HG03354 (cell line): ENCODE results near the gene EBI3.
"Not testable (repeated sequence)": the region's sequence is repeated elsewhere in the genome, so short reads cannot be mapped to it uniquely, and the experiment has no call there.

Source experiments
- ATAC-seq: cut with Tn5 transposase; IDR thresholded peaks from one replicate; pipeline ENCODE4 v1.9.1; 2021; ENCODE audit warnings: mild to moderate bottlenecking; ENCODE audit not compliant: unreplicated experiment, poor library complexity, severe bottlenecking

EBI3 gene

GRCh38 chr19:4199699-4200293, 29.5 kb upstream of the EBI3 start:
- no peak for ATAC-seq

GRCh38 chr19:4200940-4201542, 28.3 kb upstream of the EBI3 start:
- ATAC-seq: no peak

DNA sequence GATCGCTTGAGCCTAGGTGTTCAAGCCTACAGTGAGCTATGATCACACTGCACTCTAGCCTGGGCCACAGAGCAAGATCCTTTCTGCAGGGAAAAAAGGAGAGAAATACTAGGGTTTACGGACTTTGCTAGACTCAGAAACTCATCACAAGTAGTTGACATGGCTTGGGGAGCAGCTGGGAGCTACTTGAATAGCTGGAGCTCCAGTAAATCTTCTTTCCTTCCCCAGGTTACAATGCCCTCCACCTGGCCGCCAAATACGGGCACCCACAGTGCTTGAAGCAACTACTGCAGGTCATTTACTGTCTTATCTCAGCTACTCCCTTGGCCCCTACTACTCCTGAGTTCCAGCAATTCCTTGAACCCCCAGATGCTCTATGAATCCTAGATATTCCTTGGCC, 27.5 kb upstream of the EBI3 start:
- ATAC-seq: no peak

DNA sequence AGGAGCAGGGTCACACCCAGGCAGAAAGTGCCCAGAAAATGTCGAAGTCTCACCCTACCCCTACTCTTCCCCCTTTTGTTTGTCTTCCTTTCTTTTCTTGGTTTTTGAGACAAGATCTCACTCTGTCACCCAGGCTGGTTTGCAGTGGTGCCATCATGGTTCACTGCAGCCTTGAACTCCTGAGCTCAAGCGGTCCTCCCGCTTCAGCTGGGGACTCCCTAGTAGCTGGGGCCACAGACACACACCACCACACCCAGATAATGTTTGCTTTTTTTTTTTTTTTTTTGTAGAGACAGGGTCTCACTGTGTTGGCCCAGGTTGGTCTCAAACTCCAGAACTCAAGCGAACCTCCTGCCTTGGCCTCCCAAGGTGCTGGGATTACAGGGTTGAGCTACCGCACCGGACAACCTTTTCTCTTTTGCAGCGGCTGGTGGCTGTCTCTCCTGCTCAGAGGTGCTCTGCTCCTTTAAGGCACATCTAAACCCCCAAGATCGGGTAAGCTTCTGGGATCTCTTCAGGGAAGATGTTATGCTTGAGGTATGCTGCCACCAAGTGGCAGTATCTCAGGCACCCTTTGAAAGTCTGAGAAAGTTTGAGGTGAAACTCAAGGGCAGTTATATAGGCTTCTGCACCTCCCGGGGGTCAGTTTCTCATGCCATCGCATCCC, 22.4 kb upstream of the EBI3 start:
- ATAC-seq: no peak

- no peak for ATAC-seq
These were observed 20.8 kb upstream of the EBI3 start for GRCh38 chr19:4208385-4209094.

DNA sequence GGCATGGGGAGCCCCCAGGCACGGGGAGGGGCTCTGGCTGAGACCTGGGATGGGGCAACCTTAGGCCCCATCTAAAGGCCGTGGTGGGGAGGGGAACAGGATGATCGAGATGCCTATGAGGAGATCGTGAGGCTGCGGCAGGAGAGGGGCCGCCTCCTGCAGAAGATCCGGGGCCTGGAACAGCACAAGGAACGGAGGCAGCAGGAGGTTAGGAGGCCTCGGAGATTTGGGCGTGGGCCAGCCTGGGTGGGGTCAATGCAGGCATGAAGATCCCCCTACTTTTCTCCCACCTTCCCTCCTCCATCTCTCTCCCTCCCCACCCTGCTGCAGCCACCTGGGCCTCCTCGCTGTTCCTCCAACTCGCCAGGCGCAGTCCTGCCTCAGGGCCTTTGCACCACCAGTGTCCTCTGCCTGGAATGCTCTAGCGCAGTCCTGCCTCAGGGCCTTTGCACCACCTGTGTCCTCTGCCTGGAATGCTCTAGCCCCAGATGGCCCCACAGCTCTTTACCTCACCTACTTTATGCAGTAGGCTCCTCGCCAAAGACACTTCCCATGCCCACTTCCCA, 19.1 kb upstream of the EBI3 start:
- ATAC-seq: no peak

DNA sequence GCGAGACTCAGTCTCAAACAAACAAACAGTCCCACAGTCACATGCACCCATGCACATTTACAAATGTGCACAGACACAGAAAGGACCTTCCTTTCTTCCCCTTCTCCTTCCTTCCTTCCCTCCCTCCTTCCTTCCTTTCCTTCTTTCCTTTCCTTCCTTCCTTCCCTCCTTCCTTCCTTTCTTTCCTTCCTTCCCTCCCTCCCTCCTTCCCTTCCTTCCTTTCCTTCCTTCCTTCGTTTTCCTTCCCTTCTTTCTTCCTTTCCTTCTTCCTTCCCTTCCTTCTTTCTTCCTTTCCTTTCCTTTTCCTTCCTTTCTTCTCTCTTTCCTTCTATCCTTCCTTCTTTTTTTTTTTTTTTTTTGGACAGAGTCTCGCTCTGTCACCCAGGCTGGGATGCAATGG, 16.2 kb upstream of the EBI3 start:
- no peak for ATAC-seq

DNA sequence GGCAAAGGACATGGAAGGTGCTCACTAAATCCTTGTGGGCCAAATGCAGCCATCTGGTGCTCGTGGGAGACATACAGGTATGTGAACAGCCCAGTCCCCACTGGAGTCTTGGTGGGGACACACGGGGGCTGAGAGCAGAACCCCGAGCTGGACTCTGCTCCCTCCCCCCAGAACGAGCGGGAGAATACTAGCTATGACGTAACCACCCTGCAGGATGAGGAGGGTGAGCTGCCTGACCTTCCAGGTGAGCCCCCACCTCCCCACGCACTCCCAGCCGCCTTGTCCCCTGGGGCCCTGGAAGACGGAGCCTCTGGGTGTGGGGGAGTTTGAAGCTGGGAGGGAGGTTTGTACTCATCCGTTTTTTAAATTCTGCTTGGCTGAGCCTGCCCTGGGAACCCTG, 13.5 kb upstream of the EBI3 start:
- no peak for ATAC-seq

DNA sequence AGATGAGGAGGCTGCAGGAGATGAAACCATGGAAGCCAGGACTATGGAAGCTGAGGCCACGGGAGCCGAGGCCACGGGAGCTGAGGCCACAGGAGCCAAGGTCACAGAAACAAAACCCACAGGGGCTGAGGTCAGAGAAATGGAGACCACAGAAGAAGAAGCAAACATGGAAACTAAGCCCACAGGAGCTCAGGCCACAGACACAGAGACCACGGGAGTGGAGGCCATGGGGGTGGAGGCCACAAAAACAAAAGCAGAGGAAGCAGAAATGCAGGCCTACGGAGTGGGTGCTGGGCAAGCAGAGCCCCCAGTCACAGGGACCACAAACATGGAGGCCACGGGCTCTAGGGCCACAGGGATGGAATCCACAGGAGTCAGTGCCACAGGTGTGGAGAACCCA, 12.5 kb upstream of the EBI3 start:
- no peak for ATAC-seq

- no peak for ATAC-seq
These were observed 11.7 kb upstream of the EBI3 start for GRCh38 chr19:4217429-4218264.

DNA sequence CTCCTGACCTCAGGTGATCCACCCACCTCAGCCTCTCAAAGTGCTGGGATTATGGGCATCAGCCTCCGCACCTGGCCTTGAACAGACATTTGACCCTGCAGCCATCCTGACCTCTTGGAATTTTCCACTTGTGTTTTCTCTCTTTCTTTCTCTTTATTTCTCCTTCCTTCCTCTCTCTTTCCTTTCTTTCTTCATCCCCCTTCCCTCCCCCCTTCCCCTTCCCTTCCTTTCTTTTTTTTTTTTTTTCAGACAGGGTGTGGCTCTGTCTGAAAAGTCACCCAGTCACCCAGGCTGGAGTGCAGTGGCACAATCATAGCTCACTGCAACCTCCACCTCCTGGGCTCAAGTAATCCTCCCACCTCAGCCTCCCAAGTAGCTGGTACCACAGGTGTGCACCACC, 10.8 kb upstream of the EBI3 start:
- not testable (repeated sequence) for ATAC-seq

DNA sequence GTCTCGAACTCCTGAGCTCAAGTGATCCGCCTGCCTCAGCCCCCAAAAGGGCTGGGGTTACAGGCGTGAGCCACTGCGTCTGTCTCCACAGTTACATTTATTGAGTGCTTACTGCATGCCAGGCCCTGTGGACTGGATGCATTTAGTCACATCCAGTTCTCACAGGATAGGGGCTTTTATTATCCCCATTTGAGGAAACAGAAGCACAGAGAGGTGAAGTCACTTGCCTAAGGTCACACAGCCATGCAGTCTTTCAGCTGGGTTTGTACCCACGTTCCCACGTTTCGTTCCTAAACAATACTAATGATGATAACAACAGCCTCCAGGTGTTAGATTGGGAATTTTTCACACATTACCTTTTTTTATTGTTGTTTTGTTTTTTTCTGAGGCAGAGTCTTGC, 9.1 kb upstream of the EBI3 start:
- no peak for ATAC-seq

GRCh38 chr19:4224470-4224869, 4.9 kb upstream of the EBI3 start:
- ATAC-seq: no peak

DNA sequence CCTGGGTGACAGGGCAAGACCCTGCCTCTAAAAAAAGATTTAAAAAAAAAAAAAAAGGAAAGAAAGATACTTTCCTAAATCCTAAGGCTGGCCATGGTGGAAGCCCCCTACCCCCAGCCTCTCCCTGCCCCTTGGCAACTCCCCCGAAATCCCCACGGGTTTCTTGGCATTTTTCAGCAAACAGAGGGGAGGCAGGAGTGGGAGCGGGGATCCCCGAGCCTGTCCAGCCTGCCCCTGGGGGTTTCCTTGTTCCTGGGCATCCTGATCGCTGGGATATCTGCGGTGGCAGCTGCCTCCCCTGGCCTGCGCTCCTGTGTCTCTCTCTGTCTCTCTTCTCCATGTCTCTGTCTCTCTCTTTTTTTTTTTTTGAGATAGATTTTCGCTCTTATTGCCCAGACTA, 3.4 kb upstream of the EBI3 start:
- no peak for ATAC-seq

DNA sequence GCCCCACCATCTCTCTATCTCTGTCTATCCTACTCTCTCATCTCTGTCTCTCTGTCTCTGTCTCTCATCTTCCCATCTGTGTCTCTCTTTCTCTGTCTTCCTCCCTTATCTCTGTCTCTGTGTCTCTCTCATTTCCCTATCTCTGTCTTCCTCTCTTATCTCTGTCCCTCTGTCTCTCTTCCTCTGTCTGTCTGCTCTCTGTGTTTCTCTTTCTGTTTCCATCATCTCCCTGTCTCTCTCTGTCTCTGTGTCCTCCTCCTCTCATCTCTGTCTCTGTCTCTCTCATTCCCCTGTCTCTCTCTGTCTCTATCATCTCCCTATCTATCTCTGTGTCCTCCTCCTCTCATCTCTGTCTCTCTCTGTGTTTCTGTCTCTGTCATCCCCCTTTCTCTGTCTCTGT, 1.6 kb upstream of the EBI3 start:
- ATAC-seq: no peak

GRCh38 chr19:4228765-4229178, 551 bp upstream of the EBI3 start:
- ATAC-seq: no peak

GRCh38 chr19:4230237-4230636, 914 bp downstream of the EBI3 start:
- ATAC-seq: not testable (repeated sequence)

GRCh38 chr19:4231521-4231920, 2.2 kb downstream of the EBI3 start:
- ATAC-seq: not testable (repeated sequence)

DNA sequence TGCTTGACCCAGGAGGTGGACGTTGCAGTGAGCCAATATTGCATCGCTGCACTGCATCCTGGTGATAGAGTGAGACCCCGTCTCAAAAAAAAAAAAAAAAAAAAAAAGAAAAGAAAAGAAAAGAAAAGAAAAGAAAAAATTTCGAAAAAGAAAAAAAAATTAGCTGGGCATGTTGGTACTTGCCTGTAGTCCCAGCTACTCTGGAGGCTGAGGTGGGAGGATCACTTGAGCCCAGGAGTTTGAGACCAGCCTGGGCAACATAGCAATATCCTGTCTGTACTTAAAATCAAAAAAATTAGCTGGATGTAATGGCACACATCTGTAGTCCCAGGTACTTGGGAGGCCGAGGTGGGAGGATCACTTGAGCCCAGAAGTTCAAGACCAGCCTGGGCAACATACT, 2.8 kb downstream of the EBI3 start:
- not testable (repeated sequence) for ATAC-seq
